ENCODE data around the gene ISCA2.
"Not testable (repeated sequence)": the region's sequence is repeated elsewhere in the genome, so short reads cannot be mapped to it uniquely, and the experiment has no call there.

Gene ISCA2

GRCh38 chr14:74531467-74531866, 37.9 kb downstream of the ISCA2 start:
- DNase-seq: no peak

- DNase-seq: no peak
Observed at GRCh38 chr14:74532246-74532645, 38.7 kb downstream of the ISCA2 start.

GRCh38 chr14:74533576-74533975, 40.0 kb downstream of the ISCA2 start:
- no peak for DNase-seq

- DNase-seq: no peak
Observed at GRCh38 chr14:74535756-74536325, 42.3 kb downstream of the ISCA2 start.

- DNase-seq: not testable (repeated sequence)
Observed at GRCh38 chr14:74536336-74536735, 42.8 kb downstream of the ISCA2 start.

- DNase-seq: no peak
Observed at GRCh38 chr14:74538411-74539391, 45.1 kb downstream of the ISCA2 start.

GRCh38 chr14:74539503-74539902, 45.9 kb downstream of the ISCA2 start:
- DNase-seq: no peak

GRCh38 chr14:74541225-74541624, 47.7 kb downstream of the ISCA2 start:
- no peak for DNase-seq

- no peak for DNase-seq
Observed at GRCh38 chr14:74542056-74542685, 48.6 kb downstream of the ISCA2 start.

GRCh38 chr14:74543771-74544438, 50.3 kb downstream of the ISCA2 start:
- no peak for DNase-seq

GRCh38 chr14:74545386-74545785, 51.8 kb downstream of the ISCA2 start:
- no peak for DNase-seq

- no peak for DNase-seq
Observed at GRCh38 chr14:74546416-74546815, 52.9 kb downstream of the ISCA2 start.

All from NCI-H748 treated with DMSO at 0.1 percent for 48 hours (cell line).